Prostate gland (tissue), 2 donors: ENCODE measurements around the gene LRP3.

Experiments
- POLR2A ChIP-seq: fragments of 450-650 bp; IDR thresholded peaks from one replicate; pipeline ENCODE4 v1.6.1; 2016; ENCODE audit warnings: antibody characterized with exemption, mild to moderate bottlenecking
- POLR2AphosphoS5 ChIP-seq: sonication (generic); formaldehyde crosslinking; IDR thresholded peaks from one replicate; pipeline ENCODE4 v1.6.1; 2017; ENCODE audit warnings: antibody characterized with exemption
- TF ChIP-seq, protein P1 (sequence below), 4 experiments: fragments of 200-600 bp in 2 of 4; fragments of 450-650 bp in 2 of 4; sonication (generic) in 2 of 4; IDR thresholded peaks; 1 replicate in 3 of 4; 2 replicates in 1 of 4; pipeline ENCODE4 v1.5.1; 2016 to 2019; ENCODE audit warnings: antibody characterized with exemption in 4 of 4, mild to moderate bottlenecking in 2 of 4, moderate library complexity in 2 of 4

GRCh38 chr19:33246709-33247440 is 52.7 kb downstream of the LRP3 start:
- TF ChIP-seq, protein P1, sequence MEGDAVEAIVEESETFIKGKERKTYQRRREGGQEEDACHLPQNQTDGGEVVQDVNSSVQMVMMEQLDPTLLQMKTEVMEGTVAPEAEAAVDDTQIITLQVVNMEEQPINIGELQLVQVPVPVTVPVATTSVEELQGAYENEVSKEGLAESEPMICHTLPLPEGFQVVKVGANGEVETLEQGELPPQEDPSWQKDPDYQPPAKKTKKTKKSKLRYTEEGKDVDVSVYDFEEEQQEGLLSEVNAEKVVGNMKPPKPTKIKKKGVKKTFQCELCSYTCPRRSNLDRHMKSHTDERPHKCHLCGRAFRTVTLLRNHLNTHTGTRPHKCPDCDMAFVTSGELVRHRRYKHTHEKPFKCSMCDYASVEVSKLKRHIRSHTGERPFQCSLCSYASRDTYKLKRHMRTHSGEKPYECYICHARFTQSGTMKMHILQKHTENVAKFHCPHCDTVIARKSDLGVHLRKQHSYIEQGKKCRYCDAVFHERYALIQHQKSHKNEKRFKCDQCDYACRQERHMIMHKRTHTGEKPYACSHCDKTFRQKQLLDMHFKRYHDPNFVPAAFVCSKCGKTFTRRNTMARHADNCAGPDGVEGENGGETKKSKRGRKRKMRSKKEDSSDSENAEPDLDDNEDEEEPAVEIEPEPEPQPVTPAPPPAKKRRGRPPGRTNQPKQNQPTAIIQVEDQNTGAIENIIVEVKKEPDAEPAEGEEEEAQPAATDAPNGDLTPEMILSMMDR (IDR thresholded peaks at IDR 0.05) = no peak
- TF ChIP-seq POLR2A = no peak
- no peak for TF ChIP-seq POLR2AphosphoS5
